GM18502 (cell line): Measurements from ENCODE around the gene TOR1AIP1.
"Not testable (repeated sequence)": the region's sequence is repeated elsewhere in the genome, so short reads cannot be mapped to it uniquely, and the experiment has no call there.

ENCODE experiments used
- ATAC-seq: cut with Tn5 transposase; IDR thresholded peaks from one replicate; pipeline ENCODE4 v1.9.1; 2021; ENCODE audit warnings: mild to moderate bottlenecking; ENCODE audit not compliant: unreplicated experiment, poor library complexity

Gene TOR1AIP1, protein sequence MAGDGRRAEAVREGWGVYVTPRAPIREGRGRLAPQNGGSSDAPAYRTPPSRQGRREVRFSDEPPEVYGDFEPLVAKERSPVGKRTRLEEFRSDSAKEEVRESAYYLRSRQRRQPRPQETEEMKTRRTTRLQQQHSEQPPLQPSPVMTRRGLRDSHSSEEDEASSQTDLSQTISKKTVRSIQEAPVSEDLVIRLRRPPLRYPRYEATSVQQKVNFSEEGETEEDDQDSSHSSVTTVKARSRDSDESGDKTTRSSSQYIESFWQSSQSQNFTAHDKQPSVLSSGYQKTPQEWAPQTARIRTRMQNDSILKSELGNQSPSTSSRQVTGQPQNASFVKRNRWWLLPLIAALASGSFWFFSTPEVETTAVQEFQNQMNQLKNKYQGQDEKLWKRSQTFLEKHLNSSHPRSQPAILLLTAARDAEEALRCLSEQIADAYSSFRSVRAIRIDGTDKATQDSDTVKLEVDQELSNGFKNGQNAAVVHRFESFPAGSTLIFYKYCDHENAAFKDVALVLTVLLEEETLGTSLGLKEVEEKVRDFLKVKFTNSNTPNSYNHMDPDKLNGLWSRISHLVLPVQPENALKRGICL

GRCh38 chr1:179882253-179883039 lies at the start of gene TOR1AIP1:
Gene TOR1AIP1, plus strand, starts transcription at chr1:179882285. Its CDS starts 218 bp downstream, at chr1:179882503.
- ATAC-seq: peak; percentile 78

- not testable (repeated sequence) for ATAC-seq
Observed at GRCh38 chr1:179836686-179837445, 45.2 kb upstream of the TOR1AIP1 start.

DNA sequence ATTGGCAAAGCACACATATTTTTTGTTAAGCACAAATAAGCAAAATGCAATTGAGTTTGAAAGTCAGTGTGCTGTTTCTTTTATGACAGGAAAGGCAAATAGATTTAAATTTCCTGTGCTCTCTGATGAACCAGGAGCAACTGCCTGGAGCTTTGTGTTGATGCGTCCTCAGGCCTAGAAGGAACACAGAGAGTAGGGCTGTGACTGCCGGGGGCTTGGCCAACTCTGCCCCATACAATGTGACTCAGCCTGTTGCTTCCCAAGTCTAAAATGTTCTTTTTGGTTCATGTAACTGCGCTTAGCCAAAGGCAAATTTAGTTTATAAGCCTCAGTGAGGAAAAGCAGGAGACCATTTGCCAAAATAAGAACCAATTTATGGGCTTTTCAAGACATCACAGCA lies 42.0 kb upstream of the TOR1AIP1 start:
- no peak for ATAC-seq

DNA sequence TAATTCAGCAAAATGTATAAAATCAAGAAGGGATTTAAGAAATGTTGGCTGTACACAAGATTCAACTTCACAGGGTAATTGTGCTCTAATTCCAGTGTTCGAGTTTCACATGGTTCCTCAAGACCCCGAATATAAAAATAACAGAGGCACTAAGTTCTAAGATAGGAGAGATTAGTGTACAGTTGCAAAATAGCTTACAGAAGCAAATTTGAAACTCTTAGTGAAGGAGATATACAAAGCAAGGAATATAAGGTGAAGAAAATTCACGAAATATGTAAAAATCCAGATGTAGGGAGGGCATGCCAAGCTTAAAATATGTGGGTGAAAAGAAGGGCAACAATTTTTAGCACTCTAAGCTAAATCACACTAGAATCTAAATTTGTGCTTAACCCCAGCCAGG lies 33.9 kb upstream of the TOR1AIP1 start:
- no peak for ATAC-seq

GRCh38 chr1:179853102-179853501 lies 29.0 kb upstream of the TOR1AIP1 start:
- ATAC-seq: no peak

DNA sequence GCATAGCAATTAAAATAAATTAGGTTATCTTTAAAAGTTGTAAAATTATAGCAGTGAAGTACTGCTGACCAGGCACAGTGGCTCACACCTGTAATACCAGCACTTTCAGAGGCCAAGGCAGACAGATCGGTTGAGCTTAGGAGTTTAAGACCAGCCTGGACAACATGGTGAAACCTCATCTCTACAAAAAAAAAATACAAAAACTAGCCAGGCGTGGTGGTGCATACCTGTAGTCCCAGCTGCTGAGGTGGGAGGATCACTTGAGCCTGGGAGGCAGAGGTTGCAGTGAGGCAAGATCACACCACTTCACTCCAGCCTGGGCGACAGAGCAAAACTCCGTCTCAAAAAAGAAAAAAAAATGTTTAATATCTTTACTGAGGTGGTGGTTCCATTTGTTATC lies 26.3 kb upstream of the TOR1AIP1 start:
- ATAC-seq: not testable (repeated sequence)

DNA sequence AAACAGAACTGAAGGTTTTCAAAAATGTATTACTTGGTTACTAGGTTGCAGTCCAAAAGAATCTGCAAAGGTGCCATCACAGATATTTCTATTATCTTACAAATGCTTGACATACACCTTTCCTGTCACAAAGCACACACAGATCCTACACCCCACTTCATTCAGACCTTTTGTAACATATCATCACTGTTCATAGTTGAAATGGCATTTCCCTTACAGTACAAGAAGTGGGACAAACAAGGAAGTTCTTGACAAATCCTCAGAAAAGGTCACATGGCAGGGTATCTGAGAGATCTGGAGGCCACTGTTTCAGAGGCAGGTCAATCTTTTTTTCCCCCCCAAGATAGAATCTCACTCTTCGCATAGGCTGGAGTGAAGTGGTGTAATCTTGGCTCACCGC lies 25.8 kb upstream of the TOR1AIP1 start:
- no peak for ATAC-seq

DNA sequence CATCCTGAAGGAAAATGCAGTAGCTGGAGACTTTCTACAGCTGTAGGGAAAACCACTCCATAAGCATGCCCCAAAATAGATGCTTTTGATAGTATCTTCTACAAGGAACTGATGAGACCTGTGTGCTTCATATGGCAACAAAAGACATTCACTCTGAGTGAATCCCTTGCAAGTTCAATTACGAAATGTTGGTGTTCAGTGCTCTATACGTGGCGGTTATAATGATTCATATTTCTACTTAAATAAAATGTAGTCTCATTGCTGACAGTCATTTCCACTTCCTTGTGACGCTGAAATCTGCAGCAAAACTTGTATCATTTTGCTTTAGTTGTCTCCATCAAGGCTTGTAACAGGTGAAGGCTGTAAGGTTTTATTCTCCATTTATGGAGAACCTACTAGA lies 25.1 kb upstream of the TOR1AIP1 start:
- ATAC-seq: no peak

DNA sequence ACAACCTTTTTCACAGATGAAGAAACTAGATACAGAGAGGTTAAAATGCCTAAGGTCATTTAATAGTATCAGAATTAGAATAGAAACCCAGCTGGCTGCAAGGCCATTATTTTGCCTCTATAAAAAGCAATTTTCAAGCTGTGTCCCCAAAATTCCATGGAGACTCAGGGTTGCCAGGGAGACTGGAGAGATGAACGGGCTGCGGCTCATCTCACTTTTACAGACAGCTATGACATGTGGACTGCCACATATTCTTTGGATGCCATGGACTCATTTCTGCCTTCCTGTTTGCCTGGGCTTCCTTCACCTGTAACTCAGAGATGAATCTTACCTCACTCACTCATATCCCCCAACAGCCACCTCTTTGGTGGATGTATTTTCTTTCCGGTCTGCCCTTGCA lies 21.4 kb upstream of the TOR1AIP1 start:
- ATAC-seq: no peak

GRCh38 chr1:179865377-179865776 lies 16.7 kb upstream of the TOR1AIP1 start:
- no peak for ATAC-seq

DNA sequence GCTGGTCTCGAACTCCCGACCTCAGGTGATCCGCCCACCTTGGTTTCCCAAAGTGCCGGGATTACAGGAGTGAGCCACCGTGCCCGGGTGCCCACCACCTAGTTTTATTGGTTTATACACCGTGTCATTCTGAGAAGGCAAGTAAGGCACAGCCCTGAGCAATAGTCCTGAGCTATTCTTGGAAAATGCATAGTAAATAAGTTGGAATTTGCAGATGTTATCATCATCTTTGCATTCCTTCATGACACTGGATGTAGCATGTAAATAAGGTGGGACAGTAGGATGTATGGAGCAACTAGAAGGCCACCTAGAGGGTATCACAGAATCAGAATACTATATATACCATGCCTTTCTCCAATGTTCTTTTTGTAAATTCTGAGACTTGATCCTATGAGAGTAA lies 15.5 kb upstream of the TOR1AIP1 start:
- ATAC-seq: no peak

DNA sequence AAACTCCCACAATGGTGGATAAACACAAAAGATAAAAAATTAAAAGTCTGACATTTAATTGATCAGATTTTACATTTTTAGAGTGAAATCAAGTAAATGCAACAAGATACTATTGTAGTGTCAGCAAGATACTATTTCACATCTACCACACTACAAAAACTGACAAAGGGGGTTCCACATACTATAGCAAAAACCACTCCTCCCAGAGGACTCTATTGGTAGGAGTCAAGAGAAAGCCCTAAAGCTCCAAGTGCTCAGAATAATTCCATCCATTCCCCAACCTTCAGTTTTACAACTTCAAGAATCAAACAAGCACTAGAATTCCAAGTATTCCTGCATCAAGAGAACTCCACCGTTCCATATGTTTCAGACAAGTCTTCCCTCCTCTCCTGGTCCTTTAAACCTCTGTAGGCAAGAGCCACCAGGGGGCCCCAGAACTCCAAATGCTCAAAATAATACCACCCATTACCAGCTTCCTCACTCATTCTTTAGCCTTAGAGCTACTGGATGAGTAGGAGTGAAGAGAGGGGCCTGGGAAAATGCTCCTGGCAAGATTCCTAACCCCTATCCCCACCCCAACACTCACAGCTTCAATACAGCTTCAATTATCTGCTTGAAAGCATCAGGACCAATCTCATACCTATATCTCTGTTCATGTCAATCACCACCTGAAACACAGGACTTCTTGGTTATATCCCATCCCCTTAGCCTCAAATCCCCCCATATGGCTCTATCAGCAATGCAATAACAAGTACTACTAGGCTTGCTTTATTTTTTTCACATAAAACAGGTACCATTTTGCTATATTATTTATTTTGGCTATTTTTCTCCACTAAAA lies 14.4 kb upstream of the TOR1AIP1 start:
- peak; percentile 89 for ATAC-seq

DNA sequence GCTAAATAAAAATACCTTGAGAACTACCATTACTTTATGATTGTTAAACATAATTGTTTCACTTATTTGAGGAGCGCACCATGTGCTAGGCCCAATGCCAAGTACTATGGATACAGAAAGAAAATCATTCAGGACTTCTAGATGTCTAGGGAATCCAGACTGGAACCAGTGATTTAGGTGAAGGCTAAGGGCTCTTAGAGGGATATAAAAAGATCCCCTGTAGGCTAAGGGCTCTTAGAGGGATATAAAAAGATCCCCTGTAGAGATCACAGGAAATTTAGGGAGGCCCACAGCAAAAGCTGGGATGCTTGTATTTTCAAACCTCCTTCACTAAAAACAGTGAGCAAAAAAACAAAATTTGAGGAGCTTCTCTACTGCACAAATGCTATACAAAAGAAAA lies 11.2 kb upstream of the TOR1AIP1 start:
- no peak for ATAC-seq

DNA sequence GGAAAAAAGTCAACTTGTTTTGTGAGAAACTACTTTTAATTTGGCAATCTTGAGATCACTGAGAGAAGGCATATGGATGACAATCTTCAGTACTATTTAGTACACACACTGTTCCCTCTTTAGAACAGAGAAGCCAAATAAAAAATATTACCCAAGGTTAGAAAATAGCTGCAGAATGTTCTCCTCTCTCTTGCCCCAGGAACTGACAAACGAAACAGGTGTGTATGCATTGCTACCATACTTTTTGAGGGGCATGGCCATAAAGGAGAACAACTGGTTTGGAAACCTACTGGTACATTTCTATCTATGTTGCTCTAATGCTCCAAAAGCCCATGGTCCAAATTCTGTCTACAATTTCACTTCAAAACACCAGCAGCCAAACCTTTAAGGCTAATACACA lies 10.1 kb upstream of the TOR1AIP1 start:
- ATAC-seq: no peak

GRCh38 chr1:179872558-179872957 lies 9.5 kb upstream of the TOR1AIP1 start:
- no peak for ATAC-seq

DNA sequence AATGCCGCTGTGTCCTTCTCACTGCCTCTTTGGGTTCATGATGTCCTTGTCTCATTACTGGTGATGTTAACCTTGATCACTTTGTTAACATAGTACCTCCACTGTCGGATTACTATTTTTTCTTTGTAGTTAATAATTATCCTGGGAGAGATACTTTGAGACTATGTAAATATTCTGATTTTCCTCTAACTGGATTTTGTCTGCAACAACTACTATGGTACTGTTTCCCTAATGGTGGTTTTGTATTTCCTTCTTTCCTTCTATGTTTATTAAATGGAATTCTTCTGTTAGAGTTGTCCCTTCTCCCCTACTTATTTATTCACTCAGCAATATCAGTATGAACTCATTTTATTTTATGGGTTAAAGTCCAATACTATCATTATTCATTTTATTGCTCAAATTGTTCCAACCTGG lies 8.6 kb upstream of the TOR1AIP1 start:
- ATAC-seq: no peak

- ATAC-seq: no peak
Observed at GRCh38 chr1:179875596-179876299, 6.3 kb upstream of the TOR1AIP1 start.

GRCh38 chr1:179876300-179876715 lies 5.8 kb upstream of the TOR1AIP1 start:
- ATAC-seq: no peak
